Germinal center (tissue), 1 donor: Measurements from ENCODE around the gene TMEM219.
A peak's percentile ranks its signal among the peaks of the same experiment; 100 is the strongest.
"Not testable (repeated sequence)": the region's sequence is repeated elsewhere in the genome, so short reads cannot be mapped to it uniquely, and the experiment has no call there.

Source experiments
- DNase-seq: peaks from one replicate; pipeline ENCODE4 v3.0.0; 2012; ENCODE audit warnings: mixed read lengths, low spot score

TMEM219 gene, protein sequence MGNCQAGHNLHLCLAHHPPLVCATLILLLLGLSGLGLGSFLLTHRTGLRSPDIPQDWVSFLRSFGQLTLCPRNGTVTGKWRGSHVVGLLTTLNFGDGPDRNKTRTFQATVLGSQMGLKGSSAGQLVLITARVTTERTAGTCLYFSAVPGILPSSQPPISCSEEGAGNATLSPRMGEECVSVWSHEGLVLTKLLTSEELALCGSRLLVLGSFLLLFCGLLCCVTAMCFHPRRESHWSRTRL

DNA sequence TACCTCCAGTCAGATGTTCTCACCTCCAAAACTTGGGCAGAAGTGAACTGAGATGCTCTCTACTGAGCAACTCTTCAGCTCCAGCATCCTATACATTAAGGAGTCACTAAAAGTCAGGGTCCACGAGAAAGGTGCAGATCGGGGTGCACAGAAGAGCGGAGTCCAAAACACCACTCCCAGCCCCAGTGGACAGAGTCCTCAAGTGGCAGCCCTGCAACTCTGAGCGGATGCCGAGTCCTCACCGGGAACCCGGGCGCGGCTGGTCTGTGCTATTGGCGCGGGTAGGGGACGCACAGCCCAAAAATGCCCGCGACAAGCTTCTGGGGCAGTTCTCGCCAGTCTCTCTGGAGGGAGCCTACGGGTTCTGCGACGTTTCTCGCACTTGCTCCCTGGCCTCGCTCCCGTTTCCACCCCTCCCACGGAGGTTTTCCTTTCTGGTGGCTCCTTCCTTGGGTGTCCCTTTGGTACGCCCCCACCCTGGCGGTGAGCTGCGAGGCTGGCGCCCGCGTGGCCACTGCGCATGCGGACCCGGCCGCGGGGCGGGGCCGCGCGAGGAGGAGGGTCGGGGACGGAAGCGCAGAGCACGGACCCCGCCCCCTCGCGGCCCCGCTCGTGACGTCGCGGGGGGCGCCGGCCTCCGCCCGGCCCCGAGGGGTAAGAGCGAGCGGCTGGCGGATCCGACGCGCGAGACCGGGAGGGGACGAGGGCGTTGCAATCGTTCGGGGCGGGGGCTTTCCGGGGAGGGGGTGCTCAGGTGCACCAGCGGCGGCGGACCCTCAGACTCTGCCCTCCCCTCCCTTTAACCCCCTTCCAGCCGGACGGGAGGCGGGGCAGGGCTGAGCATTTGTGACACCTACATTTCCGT lies at the start of gene TMEM219:
TSS of gene TMEM219 (plus strand) at position 601 of the 865 bp plus-strand sequence. CDS start 1,065 bp downstream, outside the sequence.
- DNase-seq = peak; percentile 98

DNA sequence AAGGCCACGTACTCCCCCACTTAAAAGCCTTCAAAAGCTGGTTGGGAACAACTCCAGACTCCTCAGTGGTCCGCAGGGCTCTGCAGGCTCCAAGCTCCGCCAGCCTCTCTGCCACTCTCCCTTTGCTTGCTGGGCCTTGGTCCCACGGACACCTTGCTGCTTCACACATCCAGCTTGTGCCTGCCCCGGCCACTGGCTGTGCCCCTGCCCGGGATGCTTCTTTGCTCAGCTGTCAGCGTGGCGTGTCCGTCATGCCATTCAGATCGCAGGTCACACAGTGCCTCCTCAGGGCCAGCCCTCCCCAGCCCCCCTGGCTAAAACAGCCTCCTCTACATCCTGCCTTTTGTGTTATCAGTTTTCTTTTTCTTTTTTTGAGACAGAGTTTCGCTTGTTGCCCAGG lies 49.8 kb upstream of the TMEM219 start:
- no peak for DNase-seq

DNA sequence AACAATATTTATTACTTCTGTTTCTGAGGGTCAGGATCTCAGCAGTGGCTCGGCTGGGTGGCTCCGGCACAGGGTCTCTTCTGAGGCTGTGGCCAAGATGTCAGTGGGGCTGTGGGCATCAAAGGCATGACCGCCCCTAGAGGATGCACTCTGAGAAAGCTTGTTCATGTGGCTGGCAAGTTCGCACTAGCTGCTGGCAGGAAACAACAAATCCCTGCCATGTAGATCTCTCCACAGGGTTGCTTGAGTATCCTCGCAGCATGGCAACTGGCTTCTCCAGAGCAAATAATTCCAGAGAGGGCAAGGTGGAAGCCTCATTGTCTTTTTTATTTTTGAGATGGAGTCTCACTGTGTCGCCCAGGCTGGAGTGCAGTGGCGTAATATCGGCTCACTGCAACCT lies 48.4 kb upstream of the TMEM219 start:
- DNase-seq = no peak

GRCh38 chr16:29915590-29916247 lies 46.2 kb upstream of the TMEM219 start:
- no peak for DNase-seq

GRCh38 chr16:29916979-29917378 lies 44.9 kb upstream of the TMEM219 start:
- DNase-seq = no peak

GRCh38 chr16:29920288-29921033 lies 41.4 kb upstream of the TMEM219 start:
- DNase-seq = no peak

DNA sequence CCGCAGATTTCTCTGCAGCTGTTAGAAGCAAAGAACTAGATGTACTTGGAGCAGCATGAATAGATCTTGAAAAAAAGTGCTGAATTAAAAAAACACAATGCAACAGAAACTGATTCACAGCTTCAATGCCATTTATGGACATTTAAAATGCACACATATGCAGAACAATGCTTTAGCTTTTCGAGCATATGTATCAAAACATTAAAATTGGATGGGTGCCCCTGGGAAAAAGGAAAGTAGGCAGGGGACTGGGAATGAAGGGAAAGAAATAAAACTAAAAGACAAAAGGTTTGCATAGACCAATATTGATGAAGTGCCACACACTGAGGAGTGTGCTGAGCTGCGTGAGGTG lies 40.9 kb upstream of the TMEM219 start:
- DNase-seq = no peak

- DNase-seq = no peak
Measured at GRCh38 chr16:29922326-29922725, 39.6 kb upstream of the TMEM219 start.

- no peak for DNase-seq
Measured at GRCh38 chr16:29922986-29923501, 38.8 kb upstream of the TMEM219 start.

GRCh38 chr16:29925105-29925756 lies 36.6 kb upstream of the TMEM219 start:
- no peak for DNase-seq

GRCh38 chr16:29925781-29926710 lies 35.8 kb upstream of the TMEM219 start, which contains the start of gene KCTD13:
Gene KCTD13, minus strand, starts transcription at chr16:29926226. Its CDS starts 193 bp downstream, at chr16:29926033.
- DNase-seq = peak; percentile 99

GRCh38 chr16:29926711-29927052 lies 35.2 kb upstream of the TMEM219 start:
- no peak for DNase-seq

- DNase-seq = no peak
Measured at GRCh38 chr16:29927070-29927905, 34.6 kb upstream of the TMEM219 start.

DNA sequence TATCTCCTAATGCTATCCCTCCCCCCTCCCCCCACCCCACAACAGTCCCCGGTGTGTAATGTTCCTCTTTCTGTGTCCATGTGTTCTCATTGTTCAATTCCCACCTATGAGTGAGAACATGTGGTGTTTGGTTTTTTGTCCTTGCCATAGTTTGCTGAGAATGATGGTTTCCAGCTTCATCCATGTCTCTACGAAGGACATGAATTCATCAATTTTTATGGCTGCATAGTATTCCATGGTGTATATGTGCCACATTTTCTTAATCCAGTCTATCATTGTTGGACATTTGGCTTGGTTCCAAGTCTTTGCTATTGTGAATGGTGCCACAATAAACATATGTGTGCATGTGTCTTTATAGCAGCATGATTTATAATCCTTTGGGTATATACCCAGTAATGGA lies 30.1 kb upstream of the TMEM219 start:
- not testable (repeated sequence) for DNase-seq

DNA sequence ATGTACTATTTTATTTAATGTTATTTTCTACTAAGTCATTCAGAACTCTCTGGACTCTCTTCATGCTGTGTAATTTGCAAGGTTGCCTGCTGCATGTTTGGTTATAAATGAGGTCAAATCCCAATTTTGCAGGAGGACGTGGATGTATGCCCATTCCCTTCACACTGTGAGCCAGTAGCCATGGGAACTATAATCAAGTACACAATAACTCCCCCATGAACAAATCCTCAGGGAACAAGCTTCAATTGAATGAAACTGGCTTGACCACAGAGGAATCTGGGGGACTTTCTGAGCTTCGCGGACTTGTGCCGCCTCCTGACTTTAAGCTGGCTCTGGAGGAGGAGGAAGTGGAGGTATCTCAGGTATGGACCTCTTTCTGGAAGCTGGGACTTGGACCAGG lies 21.2 kb upstream of the TMEM219 start:
- DNase-seq = no peak

GRCh38 chr16:29943846-29944799 lies 17.8 kb upstream of the TMEM219 start:
- DNase-seq = no peak

DNA sequence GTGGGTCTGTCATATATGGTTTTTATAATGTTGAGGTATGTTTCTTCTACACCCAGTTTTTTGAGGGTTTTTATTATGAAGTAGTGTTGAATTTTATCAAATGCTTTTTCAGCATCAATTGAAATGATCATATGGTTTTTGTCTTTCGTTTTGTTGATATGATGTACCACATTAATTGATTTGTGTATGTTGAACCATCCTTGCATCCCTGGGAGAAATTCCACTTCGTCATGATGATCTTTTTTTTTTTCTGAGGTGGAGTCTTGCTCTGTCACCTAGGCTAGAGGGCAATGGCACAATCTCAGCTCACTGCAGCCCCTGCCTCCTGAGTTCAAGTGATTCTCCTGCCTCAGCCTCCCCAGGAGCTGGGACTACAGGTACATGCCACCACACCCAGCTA lies 14.0 kb upstream of the TMEM219 start:
- no peak for DNase-seq

GRCh38 chr16:29950806-29951461 lies 10.9 kb upstream of the TMEM219 start:
- DNase-seq = no peak
